HG02623 (cell line): Measurements from ENCODE around the gene ZNF557.

Experiments
- ATAC-seq: cut with Tn5 transposase; IDR thresholded peaks from one replicate; pipeline ENCODE4 v1.9.1; 2021; ENCODE audit warnings: moderate library complexity; ENCODE audit not compliant: unreplicated experiment

ZNF557 gene

DNA sequence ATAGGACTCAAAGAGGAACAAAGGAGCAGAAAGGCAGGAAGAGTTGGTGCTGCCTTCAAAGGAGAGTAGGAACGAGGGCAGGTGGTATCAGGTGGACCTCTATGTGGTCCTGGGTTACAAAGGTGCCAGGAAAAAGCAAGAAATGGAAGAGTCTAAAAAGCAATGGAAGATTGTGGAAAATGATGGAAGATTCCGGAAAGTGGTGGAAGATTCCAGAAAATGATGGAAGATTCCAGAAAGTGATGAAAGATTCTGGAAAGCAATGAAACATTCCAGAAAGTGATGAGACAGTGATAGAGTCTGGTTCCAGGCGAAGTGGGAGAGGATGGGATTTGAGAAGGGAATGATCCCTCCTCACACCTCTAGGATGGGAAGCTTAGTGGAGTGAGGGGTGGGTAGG, 55.3 kb downstream of the ZNF557 start:
- ATAC-seq: no peak

DNA sequence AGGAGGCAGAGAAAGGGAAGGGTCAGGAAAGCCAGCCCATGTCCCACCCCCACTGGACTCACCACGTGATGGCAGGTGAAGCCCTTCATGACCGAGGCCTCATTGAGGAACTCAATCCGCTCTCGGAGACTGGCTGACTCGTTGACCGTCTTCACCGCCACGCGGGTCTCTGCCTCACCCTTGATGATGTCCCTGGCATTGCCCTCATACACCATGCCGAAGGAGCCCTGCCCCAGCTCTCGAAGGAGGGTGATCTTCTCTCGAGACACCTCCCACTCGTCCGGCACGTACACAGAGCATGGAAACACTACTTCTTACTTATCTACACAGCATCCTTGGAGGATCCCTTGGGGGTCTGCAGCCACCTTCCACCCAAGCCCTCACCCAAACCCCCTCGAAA, 55.7 kb downstream of the ZNF557 start:
- ATAC-seq: no peak

DNA sequence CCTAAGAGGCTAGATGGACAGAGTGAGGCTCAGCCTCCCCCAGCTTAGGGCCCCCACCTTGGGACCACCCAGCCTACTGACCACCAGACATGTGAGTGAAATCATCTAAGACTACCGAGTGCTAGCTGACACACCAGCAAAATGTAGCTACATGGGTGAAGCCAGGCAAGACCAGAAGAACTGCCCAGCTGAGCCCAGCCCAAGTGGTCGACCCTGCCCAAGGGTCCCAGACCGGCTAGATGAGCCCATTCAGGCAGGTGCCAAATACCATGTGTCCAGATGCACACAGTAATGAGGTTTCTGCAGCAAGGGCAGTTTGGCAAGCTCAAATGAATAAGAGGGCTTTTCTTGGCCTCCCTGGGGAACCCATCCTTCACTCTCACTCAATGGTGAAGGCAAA, 56.6 kb downstream of the ZNF557 start:
- ATAC-seq: no peak

DNA sequence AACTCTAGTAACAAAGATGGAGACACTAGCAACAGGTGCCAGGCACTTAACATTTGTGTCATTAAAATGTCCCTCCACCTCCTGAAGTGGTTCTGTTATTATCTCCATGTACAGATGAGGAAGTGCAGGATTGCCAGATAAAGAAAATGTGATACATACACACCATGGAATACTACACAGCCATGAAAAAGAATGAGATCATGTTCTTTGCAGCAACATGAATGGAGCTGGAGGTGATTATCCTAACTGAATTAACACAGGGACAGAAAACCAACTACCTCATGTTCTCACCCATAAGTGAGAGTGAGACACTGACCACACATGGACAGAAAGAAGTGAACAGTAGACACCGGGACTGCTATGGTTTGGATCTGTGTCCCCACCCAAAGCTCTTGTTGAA, 60.5 kb downstream of the ZNF557 start:
- ATAC-seq: no peak

DNA sequence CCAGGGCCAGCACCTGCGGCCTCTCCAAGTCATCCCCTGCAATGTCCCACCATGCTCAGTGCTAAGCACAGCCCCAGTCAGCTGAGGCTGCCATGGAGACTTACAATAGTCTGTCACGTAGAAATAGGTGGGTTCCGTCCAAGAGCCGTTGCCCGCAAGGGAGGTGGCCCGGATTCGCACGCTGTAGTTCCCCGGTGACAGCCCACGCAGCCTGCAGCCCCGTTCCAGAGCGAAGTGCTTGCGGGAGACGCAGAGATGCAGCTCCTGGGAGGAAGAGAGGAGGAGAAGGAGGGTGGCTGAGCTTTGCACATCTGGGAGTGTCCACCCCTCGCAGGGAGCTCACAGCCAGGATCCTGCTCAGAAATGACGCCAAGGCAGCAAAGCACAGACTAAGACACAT, 62.6 kb downstream of the ZNF557 start:
- ATAC-seq: no peak

DNA sequence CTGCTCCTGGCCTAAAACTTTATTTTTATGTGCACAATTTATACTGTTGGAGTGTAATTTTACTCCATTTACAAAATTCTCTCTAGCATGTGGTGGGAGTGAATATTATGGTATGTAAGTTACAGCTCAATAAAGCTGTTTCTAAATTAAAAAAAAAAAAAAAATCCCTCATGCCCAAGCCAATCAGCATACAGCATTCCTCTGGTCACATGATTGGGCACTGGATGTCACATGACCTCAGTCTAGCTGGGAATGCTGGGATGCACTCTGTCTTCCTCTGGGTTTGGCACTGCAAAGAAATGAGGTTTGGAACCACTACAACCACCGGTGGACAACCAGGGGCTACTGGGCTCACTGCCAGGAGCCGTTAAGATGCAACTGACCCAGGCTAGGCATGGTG, 67.6 kb downstream of the ZNF557 start:
- ATAC-seq: no peak
